Memory B cell (primary cell): ENCODE results near the gene F12.
"Not testable (repeated sequence)": the region's sequence is repeated elsewhere in the genome, so short reads cannot be mapped to it uniquely, and the experiment has no call there.

Source experiments
- ATAC-seq: fragments of 150-1000 bp; cut with Tn5 transposase; 2 replicates; pipeline ENCODE4 v1.10.0; 2021; ENCODE audit warnings: low read depth, mild to moderate bottlenecking, moderate library complexity
- DNase-seq, 2 donors: peaks; one replicate each; pipeline ENCODE4 v3.0.0; 2022; ENCODE audit warnings: low spot score in 2 of 2
- H3K27ac Mint-ChIP-seq: one replicate; pipeline ENCODE4 v1.8.0; 2022; ENCODE audit warnings: mild to moderate bottlenecking, moderate library complexity, mixed read lengths
- H3K27me3 Mint-ChIP-seq: one replicate; pipeline ENCODE4 v1.8.0; 2022; ENCODE audit warnings: mixed read lengths
- H3K36me3 Mint-ChIP-seq: one replicate; pipeline ENCODE4 v1.8.0; 2022; ENCODE audit warnings: mild to moderate bottlenecking, mixed read lengths
- H3K4me1 Mint-ChIP-seq: one replicate; pipeline ENCODE4 v1.8.0; 2022; ENCODE audit warnings: mixed read lengths
- H3K4me3 Mint-ChIP-seq: one replicate; pipeline ENCODE4 v1.8.0; 2022; ENCODE audit warnings: mild to moderate bottlenecking, moderate library complexity, mixed read lengths
- H3K9me3 Mint-ChIP-seq: one replicate; pipeline ENCODE4 v1.8.0; 2022; ENCODE audit warnings: mixed read lengths

F12 gene

DNA sequence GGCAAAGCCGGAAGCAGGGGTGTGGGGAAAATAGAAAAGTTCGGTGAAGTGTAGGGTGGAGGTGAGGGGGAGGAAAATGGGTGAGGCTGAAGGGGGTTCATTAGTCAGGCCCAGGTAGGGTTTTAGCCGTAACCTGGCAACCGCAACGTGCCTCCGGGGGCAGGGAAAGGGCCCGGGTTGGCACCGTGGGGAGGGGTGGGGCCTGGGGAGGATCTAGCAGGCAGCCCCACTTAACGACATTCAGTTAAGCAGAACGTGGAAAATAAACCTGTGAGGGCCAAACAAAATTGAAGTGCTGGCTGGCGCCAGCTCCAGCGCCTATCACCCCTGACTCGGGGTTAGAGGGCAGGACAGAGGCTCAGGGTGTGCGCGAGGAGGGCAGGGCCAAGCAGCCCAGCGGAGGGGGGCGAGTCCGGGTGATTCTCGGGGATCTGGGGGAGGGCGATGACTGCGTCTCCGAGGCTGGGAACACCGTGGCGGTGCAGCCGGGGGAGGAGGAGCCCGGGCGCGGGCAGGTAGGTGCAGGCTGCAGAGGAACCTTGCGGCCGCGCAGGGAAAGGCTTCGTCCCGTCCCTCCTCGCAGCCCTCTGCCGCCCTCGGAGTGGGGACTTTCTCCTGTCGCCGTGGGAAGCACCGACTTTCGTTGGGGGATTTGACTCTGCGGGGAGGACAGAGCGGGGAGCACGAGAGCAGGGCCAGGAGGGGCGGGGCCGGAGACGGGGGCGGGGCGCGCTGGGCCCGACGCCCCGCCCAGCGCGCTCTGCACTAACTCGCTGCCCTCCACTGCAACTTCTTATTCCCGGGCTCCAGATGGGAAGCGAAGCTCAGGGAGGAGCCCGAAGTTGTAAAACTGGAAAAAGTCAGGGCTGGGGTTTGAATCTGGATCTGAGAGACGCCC lies 46.5 kb downstream of the F12 start:
- Mint-ChIP-seq H3K27ac (peak overlapping the region; percentile 85), H3K4me3 (peak overlapping the region; percentile 85), H3K36me3 (peaks cover 10% of the 10 kb centered on the region), H3K27me3 (no peaks in the 10 kb centered on the region), H3K9me3 (no peaks in the 10 kb centered on the region), H3K4me1 (peaks cover 49% of the 10 kb centered on the region)
- DNase-seq: peak; percentile 49 to 53
- peak; percentile 64 for ATAC-seq

GRCh38 chr5:177362292-177362609 lies 47.1 kb downstream of the F12 start:
- ATAC-seq (no peak), DNase-seq (no peak)
- H3K4me3 Mint-ChIP-seq: peak overlapping the region; percentile 85
- no peaks in the 10 kb centered on the region for H3K9me3 Mint-ChIP-seq
- H3K4me1 Mint-ChIP-seq: peaks cover 53% of the 10 kb centered on the region
- H3K36me3 Mint-ChIP-seq: peaks cover 10% of the 10 kb centered on the region
- no peaks in the 10 kb centered on the region for H3K27me3 Mint-ChIP-seq
- H3K27ac Mint-ChIP-seq: peak overlapping the region; percentile 85

- Mint-ChIP-seq H3K27me3 (no peaks in the 10 kb centered on the region), H3K4me3 (peak overlapping the region; percentile 85), H3K27ac (peak overlapping the region; percentile 85), H3K4me1 (peaks cover 59% of the 10 kb centered on the region), H3K36me3 (peaks cover 7% of the 10 kb centered on the region), H3K9me3 (no peaks in the 10 kb centered on the region)
- ATAC-seq (peak; percentile 50), DNase-seq (peak in 1 of 2 donors; percentile 36)
These were observed 47.7 kb downstream of the F12 start for GRCh38 chr5:177361418-177362291.

DNA sequence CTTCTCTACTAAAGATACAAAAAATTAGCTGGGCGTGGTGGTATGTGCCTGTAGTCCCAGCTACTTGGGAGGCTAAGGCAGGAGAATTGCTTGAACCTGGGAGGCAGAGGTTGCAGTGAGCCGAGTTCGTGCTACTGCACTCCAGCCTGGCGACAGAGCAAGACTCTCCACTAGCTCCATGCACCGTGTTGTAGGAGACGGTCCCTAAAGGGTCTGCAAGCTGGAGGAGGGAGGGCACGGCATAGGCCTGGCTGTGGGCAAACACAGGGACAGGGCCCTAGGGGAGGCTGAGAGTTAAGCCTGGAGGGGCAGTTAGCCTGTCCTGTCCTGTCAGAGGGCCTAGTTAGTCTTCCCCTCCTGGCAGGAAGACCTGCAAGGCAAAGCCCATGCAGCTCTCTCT lies 48.6 kb downstream of the F12 start:
- not testable (repeated sequence) for H3K9me3 Mint-ChIP-seq, DNase-seq, ATAC-seq, H3K27me3 Mint-ChIP-seq, H3K36me3 Mint-ChIP-seq, H3K4me3 Mint-ChIP-seq, H3K27ac Mint-ChIP-seq
- H3K4me1 Mint-ChIP-seq: peaks cover 62% of the 10 kb centered on the region

DNA sequence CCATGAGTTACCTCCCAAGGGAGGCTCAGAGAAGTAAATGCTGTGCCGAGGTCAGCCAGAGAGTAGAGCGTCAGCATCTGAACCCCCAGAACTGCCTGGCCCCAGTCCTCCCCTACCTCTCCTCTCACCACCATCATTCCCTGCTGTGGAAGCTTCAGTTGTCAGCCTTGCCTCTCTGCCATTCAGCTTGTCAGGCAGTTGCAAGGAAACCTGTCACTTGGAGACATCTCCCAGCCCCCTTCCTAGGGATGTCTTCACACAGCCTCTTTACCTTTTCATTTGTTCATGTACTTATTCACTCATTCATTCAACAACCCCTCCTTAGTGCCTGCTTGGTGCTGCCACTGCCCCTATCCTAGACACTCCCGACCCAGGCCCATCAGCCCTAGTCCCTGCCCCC lies 49.5 kb downstream of the F12 start:
- Mint-ChIP-seq H3K36me3 (peaks cover 5% of the 10 kb centered on the region), H3K27ac (peak overlapping the region; percentile 89), H3K9me3 (no peaks in the 10 kb centered on the region), H3K4me3 (peak overlapping the region; percentile 97), H3K27me3 (no peaks in the 10 kb centered on the region), H3K4me1 (peaks cover 64% of the 10 kb centered on the region)
- ATAC-seq: no peak
- DNase-seq: no peak

DNA sequence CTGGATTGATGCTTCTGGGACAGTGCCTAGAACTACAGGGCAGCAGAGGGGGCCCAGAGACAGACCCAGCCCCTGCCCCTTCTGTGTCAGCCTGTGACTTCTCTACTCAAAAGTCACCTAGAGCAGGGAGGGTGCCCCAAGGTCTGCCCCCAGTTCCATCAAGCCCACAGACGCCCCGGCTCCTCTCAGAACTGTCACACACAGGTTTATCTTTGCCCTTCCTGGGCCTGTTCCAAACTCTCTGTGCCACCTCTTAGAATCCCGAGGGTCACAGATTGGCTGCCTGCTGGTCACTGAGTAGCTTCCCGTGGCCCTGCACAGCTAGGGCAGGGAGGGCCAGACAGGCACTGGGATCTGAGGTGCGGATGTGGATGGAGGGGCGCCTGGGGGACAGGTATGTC lies 49.9 kb downstream of the F12 start:
- DNase-seq: no peak
- no peaks in the 10 kb centered on the region for H3K27me3 Mint-ChIP-seq
- H3K4me3 Mint-ChIP-seq: peak overlapping the region; percentile 97
- H3K36me3 Mint-ChIP-seq: peaks cover 5% of the 10 kb centered on the region
- H3K4me1 Mint-ChIP-seq: peaks cover 66% of the 10 kb centered on the region
- H3K9me3 Mint-ChIP-seq: peaks cover 2% of the 10 kb centered on the region
- no peak for ATAC-seq
- peak overlapping the region; percentile 89 for H3K27ac Mint-ChIP-seq

DNA sequence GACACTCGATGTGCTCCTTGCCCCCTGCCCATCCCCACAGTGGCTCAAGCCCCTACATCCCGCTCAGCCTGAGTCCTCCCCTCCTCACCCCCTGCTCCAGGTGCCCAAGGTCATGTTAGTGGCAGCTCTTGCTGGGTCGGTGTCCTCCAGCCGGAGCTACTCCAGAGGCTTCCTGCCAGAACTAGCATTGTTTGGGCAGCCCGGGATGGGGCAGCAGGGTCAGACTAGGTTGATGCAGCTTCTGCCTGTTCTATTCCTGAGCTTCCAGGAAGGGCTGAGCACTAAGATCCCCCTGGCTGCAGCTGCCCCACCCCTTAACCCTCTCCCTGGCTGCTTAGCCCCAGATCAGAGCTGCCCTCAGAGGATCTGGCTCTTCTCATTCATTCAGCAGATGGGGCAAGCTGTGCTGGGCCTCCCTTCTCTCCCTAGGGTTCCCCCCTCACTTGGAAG lies 51.0 kb downstream of the F12 start:
- peak overlapping the region; percentile 97 for H3K4me3 Mint-ChIP-seq
- DNase-seq: no peak
- H3K4me1 Mint-ChIP-seq: peaks cover 63% of the 10 kb centered on the region
- peaks cover 5% of the 10 kb centered on the region for H3K36me3 Mint-ChIP-seq
- H3K27ac Mint-ChIP-seq: peak overlapping the region; percentile 89
- no peaks in the 10 kb centered on the region for H3K27me3 Mint-ChIP-seq
- no peak for ATAC-seq
- H3K9me3 Mint-ChIP-seq: peaks cover 2% of the 10 kb centered on the region

GRCh38 chr5:177357459-177358351 lies 51.7 kb downstream of the F12 start, which contains the start of gene RGS14:
Gene RGS14, plus strand, starts transcription at chr5:177357924. Its CDS starts 101 bp downstream, at chr5:177358025.
- Mint-ChIP-seq H3K9me3 (peaks cover 2% of the 10 kb centered on the region), H3K27ac (peak within 1 kb of the TSS; percentile 89), H3K4me3 (peak within 1 kb of the TSS; percentile 97), H3K4me1 (peaks cover 59% of the 10 kb centered on the region), H3K36me3 (peaks cover 5% of the 10 kb centered on the region), H3K27me3 (no peaks in the 10 kb centered on the region)
- DNase-seq (peak; percentile 64 to 79), ATAC-seq (peak; percentile 94)

GRCh38 chr5:177357146-177357458 lies 52.3 kb downstream of the F12 start:
- H3K9me3 Mint-ChIP-seq: peaks cover 2% of the 10 kb centered on the region
- H3K27ac Mint-ChIP-seq: peak overlapping the region; percentile 89
- ATAC-seq (no peak), DNase-seq (no peak)
- H3K4me3 Mint-ChIP-seq: peak overlapping the region; percentile 97
- H3K27me3 Mint-ChIP-seq: no peaks in the 10 kb centered on the region
- H3K36me3 Mint-ChIP-seq: peaks cover 5% of the 10 kb centered on the region
- H3K4me1 Mint-ChIP-seq: peaks cover 53% of the 10 kb centered on the region

DNA sequence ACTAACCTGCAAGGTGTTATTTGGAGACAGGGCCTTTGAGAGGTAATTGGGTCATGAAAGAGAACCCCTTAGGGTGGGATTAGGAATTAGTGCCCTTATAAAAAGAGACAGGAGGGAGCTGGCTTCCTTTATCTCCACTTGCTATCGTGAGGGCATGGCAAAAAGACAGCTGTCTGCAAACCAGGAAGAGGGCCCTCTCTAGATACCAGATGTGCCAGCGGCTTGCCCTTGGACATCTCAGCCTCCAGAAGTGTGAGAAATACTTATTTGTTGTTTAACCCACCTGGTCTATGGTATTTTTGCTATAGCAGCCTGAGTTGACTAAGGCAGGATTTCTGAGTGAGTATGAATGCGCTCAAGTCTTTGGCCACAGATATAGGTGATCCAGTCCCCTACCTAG lies 52.6 kb downstream of the F12 start:
- ATAC-seq (no peak), DNase-seq (no peak)
- Mint-ChIP-seq H3K4me3 (peak overlapping the region; percentile 97), H3K4me1 (peaks cover 50% of the 10 kb centered on the region), H3K36me3 (peaks cover 5% of the 10 kb centered on the region), H3K9me3 (peaks cover 2% of the 10 kb centered on the region), H3K27me3 (no peaks in the 10 kb centered on the region), H3K27ac (peak overlapping the region; percentile 89)

DNA sequence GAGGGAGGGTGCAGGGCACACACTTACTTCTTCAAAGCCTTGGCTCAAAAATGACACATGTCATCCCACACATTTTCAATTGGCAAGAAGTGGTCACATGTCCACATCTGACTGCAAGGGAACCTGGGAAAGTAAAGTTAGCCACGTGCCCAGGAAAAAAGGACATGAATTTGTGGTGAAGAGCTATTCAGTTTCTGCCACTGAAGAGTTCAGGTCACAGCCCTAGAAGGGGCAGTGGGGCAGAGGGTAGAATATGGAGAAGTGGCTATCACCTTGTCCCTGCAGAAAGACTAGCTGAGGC lies 53.5 kb downstream of the F12 start:
- Mint-ChIP-seq H3K9me3 (peaks cover 2% of the 10 kb centered on the region), H3K27me3 (no peaks in the 10 kb centered on the region), H3K4me3 (no peak overlapping the region), H3K4me1 (peaks cover 47% of the 10 kb centered on the region), H3K36me3 (peaks cover 5% of the 10 kb centered on the region), H3K27ac (no peak overlapping the region)
- ATAC-seq: no peak
- DNase-seq: no peak

DNA sequence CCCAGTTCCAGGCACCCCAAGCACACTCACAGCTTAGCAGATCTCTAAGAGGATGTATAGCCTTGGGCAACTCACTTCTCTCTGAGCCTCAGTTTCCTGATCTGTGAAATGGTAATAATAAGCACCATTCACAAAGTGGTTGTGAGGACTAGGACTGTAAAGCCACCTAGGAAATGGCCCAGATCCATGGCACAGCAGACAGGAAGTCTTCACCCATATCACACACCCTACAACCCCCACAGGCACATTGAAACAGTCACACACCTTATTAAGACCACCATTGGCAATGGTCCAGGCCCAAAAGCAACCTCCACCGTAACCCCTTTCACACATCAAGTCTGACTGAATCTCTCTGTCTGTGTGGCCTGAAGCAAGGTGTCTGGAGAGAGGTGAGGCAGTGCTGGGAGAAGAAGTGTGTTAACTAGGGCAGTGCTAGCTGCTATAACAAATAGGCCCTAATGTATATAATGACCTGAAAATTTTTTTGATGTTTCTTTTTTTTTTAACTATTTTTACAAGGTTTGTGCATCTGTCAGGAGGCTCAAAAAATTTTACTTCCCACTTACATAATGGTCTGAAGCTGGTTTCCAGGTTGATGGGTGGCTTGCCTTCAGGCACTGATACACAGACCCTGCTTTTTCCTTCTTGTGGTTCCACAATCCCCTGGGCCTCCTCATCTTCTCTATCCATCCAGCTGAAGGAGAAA lies 54.0 kb downstream of the F12 start:
- no peaks in the 10 kb centered on the region for H3K27me3 Mint-ChIP-seq
- ATAC-seq (no peak), DNase-seq (no peak)
- peaks cover 48% of the 10 kb centered on the region for H3K4me1 Mint-ChIP-seq
- H3K4me3 Mint-ChIP-seq: no peak overlapping the region
- H3K9me3 Mint-ChIP-seq: peaks cover 2% of the 10 kb centered on the region
- no peak overlapping the region for H3K27ac Mint-ChIP-seq
- peaks cover 5% of the 10 kb centered on the region for H3K36me3 Mint-ChIP-seq

GRCh38 chr5:177354711-177355110 lies 54.7 kb downstream of the F12 start:
- Mint-ChIP-seq H3K4me3 (no peak overlapping the region), H3K27ac (peak overlapping the region; percentile 46), H3K4me1 (peaks cover 48% of the 10 kb centered on the region), H3K27me3 (no peaks in the 10 kb centered on the region), H3K9me3 (peaks cover 2% of the 10 kb centered on the region), H3K36me3 (peaks cover 5% of the 10 kb centered on the region)
- DNase-seq (no peak), ATAC-seq (no peak)
